Adrenal gland (tissue), 5 donors: ENCODE results near the gene DHX29.

ENCODE experiments used
- POLR2A ChIP-seq, 2 donors: fragments of 450-650 bp; IDR thresholded peaks; one replicate each; pipeline ENCODE4 v1.6.1; 2017; ENCODE audit warnings: antibody characterized with exemption in 2 of 2, mild to moderate bottlenecking in 2 of 2, moderate library complexity in 1 of 2
- TF ChIP-seq, protein P1 (sequence below), 6 experiments: fragments of 450-650 bp in 4 of 6; fragments of 200-600 bp in 2 of 6; sonication (generic) in 1 of 6; IDR thresholded peaks; 1 replicate in 5 of 6; 2 replicates in 1 of 6; pipeline versions ENCODE4 v1.5.1 to v1.8.0; 2016 to 2021; ENCODE audit warnings: antibody characterized with exemption in 6 of 6, mild to moderate bottlenecking in 2 of 6, moderate library complexity in 1 of 6
- donor health status: DM: no; HTN: no; CAD: no.

DNA sequence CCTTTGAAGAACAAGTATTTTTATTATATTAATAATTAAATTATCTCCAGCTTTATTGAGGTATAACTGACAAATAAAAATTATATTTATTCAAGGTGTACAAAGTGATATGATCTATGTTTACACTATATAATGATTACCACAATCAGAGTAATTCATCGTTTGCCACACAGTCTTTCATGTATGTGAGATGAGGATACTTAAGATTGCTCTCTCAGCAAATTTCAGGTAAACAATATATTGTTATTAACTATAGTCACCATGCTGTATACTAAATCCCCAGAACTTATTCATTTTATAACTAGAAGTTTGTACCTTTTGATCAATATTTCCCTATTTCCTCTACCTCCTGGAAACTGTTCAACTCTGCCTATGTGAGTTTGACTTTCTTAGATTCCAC, 57.4 kb downstream of the DHX29 start:
- TF ChIP-seq, protein P1, sequence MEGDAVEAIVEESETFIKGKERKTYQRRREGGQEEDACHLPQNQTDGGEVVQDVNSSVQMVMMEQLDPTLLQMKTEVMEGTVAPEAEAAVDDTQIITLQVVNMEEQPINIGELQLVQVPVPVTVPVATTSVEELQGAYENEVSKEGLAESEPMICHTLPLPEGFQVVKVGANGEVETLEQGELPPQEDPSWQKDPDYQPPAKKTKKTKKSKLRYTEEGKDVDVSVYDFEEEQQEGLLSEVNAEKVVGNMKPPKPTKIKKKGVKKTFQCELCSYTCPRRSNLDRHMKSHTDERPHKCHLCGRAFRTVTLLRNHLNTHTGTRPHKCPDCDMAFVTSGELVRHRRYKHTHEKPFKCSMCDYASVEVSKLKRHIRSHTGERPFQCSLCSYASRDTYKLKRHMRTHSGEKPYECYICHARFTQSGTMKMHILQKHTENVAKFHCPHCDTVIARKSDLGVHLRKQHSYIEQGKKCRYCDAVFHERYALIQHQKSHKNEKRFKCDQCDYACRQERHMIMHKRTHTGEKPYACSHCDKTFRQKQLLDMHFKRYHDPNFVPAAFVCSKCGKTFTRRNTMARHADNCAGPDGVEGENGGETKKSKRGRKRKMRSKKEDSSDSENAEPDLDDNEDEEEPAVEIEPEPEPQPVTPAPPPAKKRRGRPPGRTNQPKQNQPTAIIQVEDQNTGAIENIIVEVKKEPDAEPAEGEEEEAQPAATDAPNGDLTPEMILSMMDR (IDR thresholded peaks at IDR 0.05), result no peak
- no peak for TF ChIP-seq POLR2A (IDR thresholded peaks at IDR 0.05)
